Ramos (cell line): ENCODE results near the gene NKX6-1.

Experiments
- in situ Hi-C: fragments of 300-500 bp; cut with MboI; formaldehyde crosslinking; loops from one replicate; pipeline ENCODE4 v1.14.3; 2022; ENCODE audit warnings: low sequenced_read_pairs; ENCODE audit not compliant: unreplicated experiment

Gene NKX6-1

GRCh38 chr4:84499624-84499982 lies 511 bp upstream of the NKX6-1 start:
- in situ Hi-C loops: no loop called here

- in situ Hi-C loops: no loop called here
Observed at GRCh38 chr4:84498203-84498934, 723 bp downstream of the NKX6-1 start.

GRCh38 chr4:84497504-84498202 lies 1.4 kb downstream of the NKX6-1 start:
- in situ Hi-C loops: no loop called here

GRCh38 chr4:84496706-84497503 lies 2.2 kb downstream of the NKX6-1 start:
- in situ Hi-C loops: no loop called here

GRCh38 chr4:84496331-84496705 lies 2.8 kb downstream of the NKX6-1 start:
- in situ Hi-C loops: no loop called here

- in situ Hi-C loops: no loop called here
Observed at GRCh38 chr4:84495794-84496261, 3.3 kb downstream of the NKX6-1 start.

GRCh38 chr4:84495118-84495793 lies 3.8 kb downstream of the NKX6-1 start:
- in situ Hi-C loops: no loop called here

- in situ Hi-C loops: no loop called here
Observed at GRCh38 chr4:84494531-84494930, 4.6 kb downstream of the NKX6-1 start.

- in situ Hi-C loops: no loop called here
Observed at GRCh38 chr4:84494076-84494475, 5.0 kb downstream of the NKX6-1 start.

GRCh38 chr4:84493092-84493850 lies 5.8 kb downstream of the NKX6-1 start:
- in situ Hi-C loops: no loop called here

GRCh38 chr4:84492737-84493091 lies 6.4 kb downstream of the NKX6-1 start:
- in situ Hi-C loops: no loop called here

- in situ Hi-C loops: no loop called here
Observed at GRCh38 chr4:84492290-84492689, 6.8 kb downstream of the NKX6-1 start.

GRCh38 chr4:84491481-84491880 lies 7.6 kb downstream of the NKX6-1 start:
- in situ Hi-C loops: no loop called here

- in situ Hi-C loops: no loop called here
Observed at GRCh38 chr4:84490663-84491062, 8.4 kb downstream of the NKX6-1 start.

GRCh38 chr4:84484236-84484635 lies 14.9 kb downstream of the NKX6-1 start:
- in situ Hi-C loops: no loop called here

- in situ Hi-C loops: no loop called here
Observed at GRCh38 chr4:84483688-84484087, 15.4 kb downstream of the NKX6-1 start.

GRCh38 chr4:84482564-84483563 lies 16.2 kb downstream of the NKX6-1 start:
- in situ Hi-C loops: no loop called here

GRCh38 chr4:84481860-84482245 lies 17.2 kb downstream of the NKX6-1 start:
- in situ Hi-C loops: no loop called here
